Ishikawa (cell line): ENCODE data around the gene B3GNT8.

Source experiments
- CEBPB ChIP-seq: IDR thresholded peaks from 2 replicates; pipeline ENCODE4 v1.6.1; 2012
- CREB1 ChIP-seq: IDR thresholded peaks from 2 replicates; pipeline ENCODE4 v1.6.1; 2012; ENCODE audit warnings: low read depth
- EGR1 ChIP-seq: IDR thresholded peaks from 2 replicates; pipeline ENCODE4 v1.6.1; 2012
- EP300 ChIP-seq: IDR thresholded peaks from 2 replicates; pipeline ENCODE4 v1.6.1; 2012; ENCODE audit warnings: borderline replicate concordance
- FOXM1 ChIP-seq: IDR thresholded peaks from 2 replicates; pipeline ENCODE4 v1.6.1; 2012; ENCODE audit warnings: low read depth, borderline replicate concordance
- NFIC ChIP-seq: IDR thresholded peaks from 2 replicates; pipeline ENCODE4 v1.6.1; 2012
- RAD21 ChIP-seq: IDR thresholded peaks from 2 replicates; pipeline ENCODE4 v1.6.1; 2012; ENCODE audit warnings: low read depth
- TAF1 ChIP-seq: IDR thresholded peaks from 2 replicates; pipeline ENCODE4 v1.6.1; 2012; ENCODE audit warnings: low read depth, mild to moderate bottlenecking
- TCF12 ChIP-seq: IDR thresholded peaks from 2 replicates; pipeline ENCODE4 v1.6.1; 2012; ENCODE audit warnings: low read depth
- TEAD4 ChIP-seq: IDR thresholded peaks from 2 replicates; pipeline ENCODE4 v1.6.1; 2012
- YY1 ChIP-seq: IDR thresholded peaks from 2 replicates; pipeline ENCODE4 v1.6.1; 2012; ENCODE audit warnings: low read depth
- ZBTB7A ChIP-seq: IDR thresholded peaks from 2 replicates; pipeline ENCODE4 v1.6.1; 2012; ENCODE audit warnings: low read depth
- TF ChIP-seq, protein P1 (sequence below): IDR thresholded peaks from 2 replicates; pipeline ENCODE4 v1.6.1; 2012
- TF ChIP-seq, protein P2 (sequence below): IDR thresholded peaks from 2 replicates; pipeline ENCODE4 v1.6.1; 2012; ENCODE audit warnings: low read depth, mild to moderate bottlenecking
- TF ChIP-seq, protein P3 (sequence below): IDR thresholded peaks from 2 replicates; pipeline ENCODE4 v1.6.1; 2012

B3GNT8 gene

DNA sequence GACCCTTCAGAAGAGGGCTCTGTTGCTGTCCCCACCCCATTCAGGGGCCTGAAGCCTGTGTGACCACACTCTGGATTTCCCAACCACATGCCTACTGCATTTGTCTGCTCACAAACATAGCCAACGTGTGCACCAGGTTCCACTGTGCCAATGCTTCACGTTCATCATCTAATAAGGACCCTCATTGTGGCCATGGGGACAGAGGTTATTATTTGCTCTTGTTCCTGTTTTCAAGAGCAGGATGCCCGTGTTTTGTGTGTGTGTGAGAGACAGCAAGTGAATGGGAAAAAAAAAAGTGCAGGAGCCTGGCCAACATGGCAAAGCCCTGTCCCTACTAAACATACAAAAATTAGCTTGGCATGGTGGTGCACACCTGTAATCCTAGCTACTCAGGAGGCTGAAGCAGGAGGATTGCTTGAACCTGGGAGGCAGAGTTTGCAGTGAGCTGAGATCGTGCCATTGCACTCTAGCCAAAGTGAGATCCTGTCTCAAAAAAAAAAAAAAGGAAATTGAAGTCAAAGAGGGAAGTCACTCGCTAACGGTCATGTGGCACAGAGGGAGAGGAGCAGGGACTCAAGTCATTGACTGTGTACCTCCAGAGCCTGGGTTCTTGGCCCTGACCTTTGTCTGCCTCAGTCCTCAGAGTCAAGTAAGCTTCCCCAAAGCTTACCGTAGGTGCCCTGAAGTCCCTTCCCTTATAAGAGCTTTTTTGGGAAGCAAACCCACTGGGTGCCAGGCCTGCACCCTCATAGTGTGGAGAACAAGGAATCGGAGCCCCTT is 6.9 kb downstream of the B3GNT8 start:
- TF ChIP-seq, protein P1, sequence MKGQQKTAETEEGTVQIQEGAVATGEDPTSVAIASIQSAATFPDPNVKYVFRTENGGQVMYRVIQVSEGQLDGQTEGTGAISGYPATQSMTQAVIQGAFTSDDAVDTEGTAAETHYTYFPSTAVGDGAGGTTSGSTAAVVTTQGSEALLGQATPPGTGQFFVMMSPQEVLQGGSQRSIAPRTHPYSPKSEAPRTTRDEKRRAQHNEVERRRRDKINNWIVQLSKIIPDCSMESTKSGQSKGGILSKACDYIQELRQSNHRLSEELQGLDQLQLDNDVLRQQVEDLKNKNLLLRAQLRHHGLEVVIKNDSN = no peak
- no peak for TF ChIP-seq TAF1

DNA sequence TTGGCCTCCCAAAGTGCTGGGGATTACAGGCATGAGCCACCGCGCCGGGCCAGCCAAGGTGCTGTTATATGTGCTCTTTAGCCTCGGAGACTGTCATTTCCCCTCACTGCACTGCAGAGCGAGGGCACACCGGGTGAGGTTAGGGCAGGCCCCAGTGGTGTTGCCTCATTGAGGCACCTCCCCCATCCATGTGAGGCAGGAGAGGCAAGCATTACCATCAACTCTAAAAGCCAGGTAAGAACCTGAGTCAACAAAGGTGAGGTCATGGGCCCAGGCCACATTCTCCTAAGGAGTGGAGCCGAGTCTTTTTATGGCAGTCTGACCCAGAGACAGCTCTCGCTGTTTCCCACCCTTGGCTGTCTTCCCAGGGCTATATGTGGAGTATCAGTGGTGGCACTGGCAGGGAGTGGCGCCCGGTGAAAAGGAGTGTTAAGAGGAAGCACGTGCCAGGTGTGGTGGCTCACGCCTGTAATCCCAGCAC is 10.9 kb downstream of the B3GNT8 start:
- no peak for TF ChIP-seq TAF1
- no peak for TF ChIP-seq TCF12
- TF ChIP-seq, protein P2, sequence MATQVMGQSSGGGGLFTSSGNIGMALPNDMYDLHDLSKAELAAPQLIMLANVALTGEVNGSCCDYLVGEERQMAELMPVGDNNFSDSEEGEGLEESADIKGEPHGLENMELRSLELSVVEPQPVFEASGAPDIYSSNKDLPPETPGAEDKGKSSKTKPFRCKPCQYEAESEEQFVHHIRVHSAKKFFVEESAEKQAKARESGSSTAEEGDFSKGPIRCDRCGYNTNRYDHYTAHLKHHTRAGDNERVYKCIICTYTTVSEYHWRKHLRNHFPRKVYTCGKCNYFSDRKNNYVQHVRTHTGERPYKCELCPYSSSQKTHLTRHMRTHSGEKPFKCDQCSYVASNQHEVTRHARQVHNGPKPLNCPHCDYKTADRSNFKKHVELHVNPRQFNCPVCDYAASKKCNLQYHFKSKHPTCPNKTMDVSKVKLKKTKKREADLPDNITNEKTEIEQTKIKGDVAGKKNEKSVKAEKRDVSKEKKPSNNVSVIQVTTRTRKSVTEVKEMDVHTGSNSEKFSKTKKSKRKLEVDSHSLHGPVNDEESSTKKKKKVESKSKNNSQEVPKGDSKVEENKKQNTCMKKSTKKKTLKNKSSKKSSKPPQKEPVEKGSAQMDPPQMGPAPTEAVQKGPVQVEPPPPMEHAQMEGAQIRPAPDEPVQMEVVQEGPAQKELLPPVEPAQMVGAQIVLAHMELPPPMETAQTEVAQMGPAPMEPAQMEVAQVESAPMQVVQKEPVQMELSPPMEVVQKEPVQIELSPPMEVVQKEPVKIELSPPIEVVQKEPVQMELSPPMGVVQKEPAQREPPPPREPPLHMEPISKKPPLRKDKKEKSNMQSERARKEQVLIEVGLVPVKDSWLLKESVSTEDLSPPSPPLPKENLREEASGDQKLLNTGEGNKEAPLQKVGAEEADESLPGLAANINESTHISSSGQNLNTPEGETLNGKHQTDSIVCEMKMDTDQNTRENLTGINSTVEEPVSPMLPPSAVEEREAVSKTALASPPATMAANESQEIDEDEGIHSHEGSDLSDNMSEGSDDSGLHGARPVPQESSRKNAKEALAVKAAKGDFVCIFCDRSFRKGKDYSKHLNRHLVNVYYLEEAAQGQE = no peak
- no peak for TF ChIP-seq CREB1
- no peak for TF ChIP-seq TEAD4
- TF ChIP-seq, protein P1 = no peak
- no peak for TF ChIP-seq YY1
- TF ChIP-seq, protein P3, sequence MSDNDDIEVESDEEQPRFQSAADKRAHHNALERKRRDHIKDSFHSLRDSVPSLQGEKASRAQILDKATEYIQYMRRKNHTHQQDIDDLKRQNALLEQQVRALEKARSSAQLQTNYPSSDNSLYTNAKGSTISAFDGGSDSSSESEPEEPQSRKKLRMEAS = no peak
- no peak for TF ChIP-seq CEBPB
- TF ChIP-seq NFIC = no peak
- no peak for TF ChIP-seq EGR1
- TF ChIP-seq FOXM1 = no peak
- no peak for TF ChIP-seq ZBTB7A
- no peak for TF ChIP-seq EP300
- no peak for TF ChIP-seq RAD21

DNA sequence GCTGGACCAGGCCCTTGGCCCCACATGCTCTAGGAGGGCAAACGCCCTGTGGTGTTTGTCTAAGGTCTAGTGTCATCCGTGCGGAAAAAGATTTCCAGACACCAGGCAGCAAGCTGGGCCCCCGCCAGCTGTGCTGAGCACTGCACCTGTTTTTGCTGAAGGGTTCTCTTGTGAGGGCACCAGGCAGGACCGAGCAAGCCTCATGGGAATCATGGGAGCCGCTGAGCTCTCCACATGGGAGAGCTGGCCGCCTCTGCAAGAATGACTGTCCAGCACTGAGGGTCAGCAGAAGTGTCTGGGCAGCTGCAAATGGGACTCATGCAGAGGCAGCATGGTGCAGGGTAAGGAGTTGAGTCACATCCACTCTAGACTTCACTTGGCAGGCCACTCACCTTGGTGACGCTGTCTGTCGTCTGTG is 12.0 kb downstream of the B3GNT8 start:
- TF ChIP-seq, protein P1 = no peak
- TF ChIP-seq CEBPB (no peak), TCF12 (no peak), TAF1 (no peak), EP300 (no peak), NFIC (no peak), EGR1 (no peak), FOXM1 (no peak), CREB1 (no peak), TEAD4 (no peak), YY1 (no peak), RAD21 (no peak), ZBTB7A (no peak)
- TF ChIP-seq, protein P3 = no peak

DNA sequence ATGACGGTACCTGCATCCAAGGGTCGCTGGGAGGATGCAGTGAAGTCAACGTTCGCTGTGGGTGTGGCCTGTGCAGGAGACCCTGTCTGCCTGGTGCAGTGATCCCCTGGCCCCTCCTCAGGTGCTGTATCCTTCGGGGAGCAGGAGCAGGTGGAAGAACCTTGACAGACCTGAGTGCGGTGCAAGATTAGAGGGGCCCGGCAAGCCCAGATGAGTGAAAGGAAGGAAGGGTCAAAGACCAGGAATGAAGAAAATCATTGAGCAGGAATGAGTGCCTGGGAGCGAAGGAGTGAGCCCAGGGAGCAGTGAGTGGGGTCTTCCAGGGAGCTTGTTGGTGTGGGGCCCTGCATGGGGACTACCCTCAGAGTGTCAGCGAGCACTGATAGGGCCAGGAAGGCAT is 12.7 kb downstream of the B3GNT8 start:
- TF ChIP-seq, protein P1 = no peak
- TF ChIP-seq ZBTB7A (no peak), YY1 (no peak), NFIC (no peak), TEAD4 (no peak), RAD21 (no peak), TCF12 (no peak), FOXM1 (no peak), TAF1 (no peak), EP300 (no peak)
- TF ChIP-seq, protein P3 = no peak

DNA sequence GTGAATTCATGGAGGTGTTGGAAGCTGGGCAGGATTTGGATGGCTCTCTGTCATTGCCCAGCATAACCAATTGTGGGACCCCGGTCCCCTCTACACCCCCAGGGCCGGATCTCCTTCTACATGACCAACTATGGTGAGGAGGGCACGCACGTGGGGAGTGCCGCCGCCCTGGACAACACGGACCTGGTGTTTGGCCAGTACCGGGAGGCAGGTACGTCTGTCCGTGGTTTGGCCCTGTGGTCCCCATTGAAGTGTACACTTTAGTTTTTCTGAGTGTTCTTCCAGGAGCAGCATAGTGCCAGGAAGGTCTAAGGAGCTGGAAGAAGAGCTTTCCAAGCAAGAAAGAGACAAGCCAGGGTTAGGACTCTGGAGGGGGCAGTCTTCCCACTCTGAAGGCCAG is 13.2 kb downstream of the B3GNT8 start:
- TF ChIP-seq TAF1 (no peak), FOXM1 (no peak), RAD21 (no peak), EGR1 (no peak), CEBPB (no peak), TCF12 (no peak)
- TF ChIP-seq, protein P1 = no peak

DNA sequence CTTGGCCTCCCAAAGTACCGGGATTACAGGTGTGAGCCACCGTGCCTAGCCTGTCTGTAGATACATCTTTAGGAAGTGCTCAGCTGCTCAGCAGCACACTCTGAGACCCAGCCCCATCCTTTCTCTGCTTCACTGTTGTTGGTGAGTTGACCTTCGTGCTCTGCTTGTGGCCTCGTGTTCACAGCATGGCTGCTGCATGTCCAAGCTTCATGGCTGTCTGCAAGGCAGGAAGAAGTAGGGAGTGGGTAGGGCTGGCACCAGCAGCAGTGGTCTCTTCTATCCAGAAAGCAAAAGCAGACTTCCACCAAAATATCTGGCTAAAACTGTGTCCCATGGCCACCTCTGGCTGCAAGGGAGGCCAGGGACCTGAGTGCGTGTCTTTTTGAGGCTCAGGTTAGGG is 14.2 kb downstream of the B3GNT8 start:
- TF ChIP-seq, protein P1 = no peak
- TF ChIP-seq TAF1 (no peak), FOXM1 (no peak), CREB1 (no peak), EGR1 (no peak), YY1 (no peak), TCF12 (no peak), EP300 (no peak), TEAD4 (no peak), RAD21 (no peak), NFIC (no peak)
- TF ChIP-seq, protein P3 = no peak
- TF ChIP-seq, protein P2 = no peak
